HepG2 (cell line): Measurements from ENCODE around the gene LDAH. TPM values are rescaled to one million over a fixed set of nuclear protein-coding genes. Genes with fewer than 3 reads are reported as not detected.

Source experiments
- ASH2L ChIP-seq: fragments of 300-600, 200-600 bp; sonication (generic); IDR thresholded peaks from 2 replicates; pipeline ENCODE4 v1.7.0; 2017; ENCODE audit warnings: low read depth, mild to moderate bottlenecking, moderate library complexity, mixed read lengths, low read length; ENCODE audit not compliant: insufficient read length
- ESRRA ChIP-seq: sonication (generic); formaldehyde crosslinking; IDR thresholded peaks from 2 replicates; pipeline ENCODE4 v1.5.1; 2020; ENCODE audit warnings: mild to moderate bottlenecking, low read depth, missing genetic modification reagents
- GZF1 ChIP-seq: sonication (generic); formaldehyde crosslinking; IDR thresholded peaks from 2 replicates; pipeline ENCODE4 v1.5.1; 2020; ENCODE audit warnings: mild to moderate bottlenecking, missing genetic modification reagents
- HDAC2 ChIP-seq: sonication (generic); formaldehyde crosslinking; IDR thresholded peaks from 2 replicates; pipeline ENCODE4 v1.4.0; 2020; ENCODE audit warnings: missing genetic modification reagents
- KDM3A ChIP-seq: IDR thresholded peaks from 2 replicates; pipeline ENCODE4 v1.6.1; 2018; ENCODE audit warnings: low read depth, missing compliant biosample characterization
- LCORL ChIP-seq, 2 experiments: fragments of 450-650 bp in 1 of 2; sonication (generic) in 1 of 2; formaldehyde crosslinking in 1 of 2; IDR thresholded peaks; 2 replicates each; pipeline versions ENCODE4 v1.5.0 to v1.6.1; 2017 to 2020; ENCODE audit warnings: antibody characterized with exemption in 1 of 2, missing genetic modification reagents in 1 of 2
- MAZ ChIP-seq, 2 experiments: sonication (generic) in 1 of 2; formaldehyde crosslinking in 1 of 2; IDR thresholded peaks; 2 replicates each; pipeline versions ENCODE4 v1.5.0 to v1.6.1; 2012 to 2020; ENCODE audit warnings: low read depth in 2 of 2, mild to moderate bottlenecking in 2 of 2, borderline replicate concordance in 1 of 2, improper control_type of control experiment in 1 of 2, low read length in 1 of 2, missing genetic modification reagents in 1 of 2, moderate library complexity in 1 of 2
- SOX5 ChIP-seq: IDR thresholded peaks from 2 replicates; pipeline ENCODE4 v1.6.1; 2016; ENCODE audit warnings: borderline replicate concordance
- ZBTB42 ChIP-seq: sonication (generic); formaldehyde crosslinking; IDR thresholded peaks from 2 replicates; pipeline ENCODE4 v1.5.0; 2020; ENCODE audit warnings: mild to moderate bottlenecking, missing genetic modification reagents
- ZFP37 ChIP-seq: sonication (generic); formaldehyde crosslinking; IDR thresholded peaks from 2 replicates; pipeline ENCODE4 v1.4.0; 2020; ENCODE audit warnings: missing genetic modification reagents, borderline replicate concordance
- ZNF12 ChIP-seq: sonication (generic); formaldehyde crosslinking; IDR thresholded peaks from 2 replicates; pipeline ENCODE4 v1.5.0; 2020; ENCODE audit warnings: missing genetic modification reagents
- ZNF207 ChIP-seq: fragments of 450-650 bp; IDR thresholded peaks from 2 replicates; pipeline ENCODE4 v1.6.1; 2016; ENCODE audit warnings: antibody characterized with exemption, borderline replicate concordance
- ZNF7 ChIP-seq: IDR thresholded peaks from 2 replicates; pipeline ENCODE4 v1.6.1; 2016; ENCODE audit warnings: missing biosample characterization, missing genetic modification reagents
- ZNF776 ChIP-seq: sonication (generic); formaldehyde crosslinking; IDR thresholded peaks from 2 replicates; pipeline ENCODE4 v1.4.0; 2020; ENCODE audit warnings: mild to moderate bottlenecking, missing genetic modification reagents
- ZSCAN9 ChIP-seq: IDR thresholded peaks from 2 replicates; pipeline ENCODE4 v1.6.1; 2016; ENCODE audit warnings: borderline replicate concordance
- polyA plus RNA-seq, 8 experiments: library from polyadenylated mRNA; depleted of rRNA in 3 of 8; stranded (reverse) in 7 of 8; unstranded in 1 of 8; fragments of >200 nt; fragmentation: Illumina TruSeq in 4 of 8; extraction: Trizol in 4 of 8; gene quantifications; 2 replicates each; pipeline versions ENCODE4 v1.2.1 to v1.2.3, GENCODE V29; 2011 to 2016; ENCODE audit warnings: low read depth in 4 of 8, missing spikeins in 1 of 8, mixed read lengths in 1 of 8; ENCODE audit not compliant: insufficient read depth in 1 of 8
- total RNA-seq, 5 experiments: library from RNA; depleted of rRNA; stranded (reverse); fragments of >200 nt; fragmentation: Illumina TruSeq; extraction: Trizol; gene quantifications; 2 replicates each; pipeline ENCODE4 v1.2.3, GENCODE V29; 2016; ENCODE audit warnings: low read depth in 1 of 5
- TF ChIP-seq, protein P1 (sequence below): sonication (generic); formaldehyde crosslinking; conservative IDR thresholded peaks from 2 replicates; pipeline ENCODE4 v1.4.0; 2020; ENCODE audit warnings: mild to moderate bottlenecking, missing genetic modification reagents, moderate library complexity
- TF ChIP-seq, protein P2 (sequence below): sonication (generic); IDR thresholded peaks from 2 replicates; pipeline ENCODE4 v1.6.1; 2016; ENCODE audit warnings: low read depth, borderline replicate concordance
- TF ChIP-seq, protein P3 (sequence below): sonication (generic); formaldehyde crosslinking; conservative IDR thresholded peaks from 2 replicates; pipeline ENCODE4 v1.8.0; 2022; ENCODE audit warnings: missing genetic modification reagents
- TF ChIP-seq, protein P4 (sequence below): sonication (generic); formaldehyde crosslinking; IDR thresholded peaks from 2 replicates; pipeline ENCODE4 v1.4.0; 2020; ENCODE audit warnings: low read depth, mild to moderate bottlenecking, missing genetic modification reagents

The LDAH gene
- total and polyA plus RNA-seq, 2 of the 13 experiments (the other 11 are each of a cell fraction or from before 2014, with no cell fraction given): 28.8 to 46.2 TPM

DNA sequence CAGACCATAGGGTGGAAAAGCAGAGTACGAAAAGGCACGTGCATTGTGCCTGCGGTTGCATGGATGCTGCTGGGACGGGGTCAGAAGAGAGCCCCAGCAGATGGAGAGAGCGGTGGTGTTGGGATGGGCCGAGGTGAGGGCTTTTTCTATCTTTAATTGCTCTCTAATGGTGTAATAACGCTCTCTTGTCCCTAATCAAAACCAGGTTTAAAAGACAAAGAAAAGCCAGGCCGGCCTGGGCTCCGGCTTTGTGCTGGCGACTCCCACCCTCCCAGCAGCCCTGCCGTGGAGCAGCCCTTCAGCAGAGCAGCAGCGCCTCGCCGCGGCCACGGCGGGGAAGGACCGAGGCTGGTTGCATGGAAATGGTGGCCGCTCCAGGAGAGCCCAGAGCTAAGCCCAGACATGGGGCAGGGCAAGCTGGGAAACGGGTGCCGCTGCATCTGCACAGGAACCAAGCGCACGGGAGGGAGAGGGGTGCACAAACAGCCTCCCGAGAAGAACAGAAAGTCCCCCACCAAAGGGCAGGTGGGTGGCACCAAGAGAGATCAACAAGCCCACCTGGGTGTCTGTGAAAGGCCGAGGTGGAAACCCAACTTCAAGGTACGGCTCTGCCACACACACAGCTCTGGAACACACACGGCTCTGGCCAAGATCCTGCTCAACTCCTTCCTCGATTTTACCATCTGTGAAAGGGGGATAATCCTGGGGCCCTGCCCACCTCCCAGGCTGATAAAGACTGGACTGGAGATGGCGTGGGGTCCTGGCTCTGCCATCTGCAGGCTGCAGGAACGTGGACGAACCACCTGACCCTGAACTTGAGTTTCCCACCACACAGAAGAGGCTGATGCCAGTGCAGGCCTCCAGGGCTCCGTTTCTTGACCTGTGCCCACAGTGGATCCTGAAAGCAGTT lies 187.0 kb downstream of the LDAH start (continued):
- TF ChIP-seq ZNF12: peak; percentile 50; the same call in 1 of the 2 replicates
- TF ChIP-seq ZNF207: no peak
- peak; percentile 97 for TF ChIP-seq KDM3A
- TF ChIP-seq ZNF776 (CRISPR knock-in tag): peak; percentile 59; the same call in 1 of the 2 replicates
- TF ChIP-seq, protein P1, sequence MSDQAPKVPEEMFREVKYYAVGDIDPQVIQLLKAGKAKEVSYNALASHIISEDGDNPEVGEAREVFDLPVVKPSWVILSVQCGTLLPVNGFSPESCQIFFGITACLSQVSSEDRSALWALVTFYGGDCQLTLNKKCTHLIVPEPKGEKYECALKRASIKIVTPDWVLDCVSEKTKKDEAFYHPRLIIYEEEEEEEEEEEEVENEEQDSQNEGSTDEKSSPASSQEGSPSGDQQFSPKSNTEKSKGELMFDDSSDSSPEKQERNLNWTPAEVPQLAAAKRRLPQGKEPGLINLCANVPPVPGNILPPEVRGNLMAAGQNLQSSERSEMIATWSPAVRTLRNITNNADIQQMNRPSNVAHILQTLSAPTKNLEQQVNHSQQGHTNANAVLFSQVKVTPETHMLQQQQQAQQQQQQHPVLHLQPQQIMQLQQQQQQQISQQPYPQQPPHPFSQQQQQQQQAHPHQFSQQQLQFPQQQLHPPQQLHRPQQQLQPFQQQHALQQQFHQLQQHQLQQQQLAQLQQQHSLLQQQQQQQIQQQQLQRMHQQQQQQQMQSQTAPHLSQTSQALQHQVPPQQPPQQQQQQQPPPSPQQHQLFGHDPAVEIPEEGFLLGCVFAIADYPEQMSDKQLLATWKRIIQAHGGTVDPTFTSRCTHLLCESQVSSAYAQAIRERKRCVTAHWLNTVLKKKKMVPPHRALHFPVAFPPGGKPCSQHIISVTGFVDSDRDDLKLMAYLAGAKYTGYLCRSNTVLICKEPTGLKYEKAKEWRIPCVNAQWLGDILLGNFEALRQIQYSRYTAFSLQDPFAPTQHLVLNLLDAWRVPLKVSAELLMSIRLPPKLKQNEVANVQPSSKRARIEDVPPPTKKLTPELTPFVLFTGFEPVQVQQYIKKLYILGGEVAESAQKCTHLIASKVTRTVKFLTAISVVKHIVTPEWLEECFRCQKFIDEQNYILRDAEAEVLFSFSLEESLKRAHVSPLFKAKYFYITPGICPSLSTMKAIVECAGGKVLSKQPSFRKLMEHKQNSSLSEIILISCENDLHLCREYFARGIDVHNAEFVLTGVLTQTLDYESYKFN (CRISPR knock-in tag): peak; percentile 51; the same call in 1 of the 2 replicates
- peak; percentile 32 for TF ChIP-seq ASH2L
- peak; percentile 81; the same call in 1 of the 2 replicates for TF ChIP-seq ESRRA (CRISPR knock-in tag)
- TF ChIP-seq ZBTB42 (CRISPR knock-in tag): no peak
- TF ChIP-seq SOX5 (CRISPR knock-in tag): peak; percentile 69
- peak; percentile 87 for TF ChIP-seq ZSCAN9 (CRISPR knock-in tag)
- TF ChIP-seq ZFP37 (CRISPR knock-in tag): no peak
- TF ChIP-seq, protein P2, sequence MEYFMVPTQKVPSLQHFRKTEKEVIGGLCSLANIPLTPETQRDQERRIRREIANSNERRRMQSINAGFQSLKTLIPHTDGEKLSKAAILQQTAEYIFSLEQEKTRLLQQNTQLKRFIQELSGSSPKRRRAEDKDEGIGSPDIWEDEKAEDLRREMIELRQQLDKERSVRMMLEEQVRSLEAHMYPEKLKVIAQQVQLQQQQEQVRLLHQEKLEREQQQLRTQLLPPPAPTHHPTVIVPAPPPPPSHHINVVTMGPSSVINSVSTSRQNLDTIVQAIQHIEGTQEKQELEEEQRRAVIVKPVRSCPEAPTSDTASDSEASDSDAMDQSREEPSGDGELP: no peak
- TF ChIP-seq, protein P3, sequence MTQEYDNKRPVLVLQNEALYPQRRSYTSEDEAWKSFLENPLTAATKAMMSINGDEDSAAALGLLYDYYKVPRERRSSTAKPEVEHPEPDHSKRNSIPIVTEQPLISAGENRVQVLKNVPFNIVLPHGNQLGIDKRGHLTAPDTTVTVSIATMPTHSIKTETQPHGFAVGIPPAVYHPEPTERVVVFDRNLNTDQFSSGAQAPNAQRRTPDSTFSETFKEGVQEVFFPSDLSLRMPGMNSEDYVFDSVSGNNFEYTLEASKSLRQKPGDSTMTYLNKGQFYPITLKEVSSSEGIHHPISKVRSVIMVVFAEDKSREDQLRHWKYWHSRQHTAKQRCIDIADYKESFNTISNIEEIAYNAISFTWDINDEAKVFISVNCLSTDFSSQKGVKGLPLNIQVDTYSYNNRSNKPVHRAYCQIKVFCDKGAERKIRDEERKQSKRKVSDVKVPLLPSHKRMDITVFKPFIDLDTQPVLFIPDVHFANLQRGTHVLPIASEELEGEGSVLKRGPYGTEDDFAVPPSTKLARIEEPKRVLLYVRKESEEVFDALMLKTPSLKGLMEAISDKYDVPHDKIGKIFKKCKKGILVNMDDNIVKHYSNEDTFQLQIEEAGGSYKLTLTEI (CRISPR knock-in tag): no peak
- peak; percentile 94 for TF ChIP-seq MAZ (IDR thresholded peaks at IDR 0.05; ENCODE audit: borderline replicate concordance, low read depth, low read length)
- TF ChIP-seq MAZ (CRISPR knock-in tag; IDR thresholded peaks at IDR 0.05; ENCODE audit: low read depth): peak; percentile 88
- TF ChIP-seq, protein P4, sequence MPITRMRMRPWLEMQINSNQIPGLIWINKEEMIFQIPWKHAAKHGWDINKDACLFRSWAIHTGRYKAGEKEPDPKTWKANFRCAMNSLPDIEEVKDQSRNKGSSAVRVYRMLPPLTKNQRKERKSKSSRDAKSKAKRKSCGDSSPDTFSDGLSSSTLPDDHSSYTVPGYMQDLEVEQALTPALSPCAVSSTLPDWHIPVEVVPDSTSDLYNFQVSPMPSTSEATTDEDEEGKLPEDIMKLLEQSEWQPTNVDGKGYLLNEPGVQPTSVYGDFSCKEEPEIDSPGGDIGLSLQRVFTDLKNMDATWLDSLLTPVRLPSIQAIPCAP (CRISPR knock-in tag): no peak
- TF ChIP-seq GZF1: no peak
- peak; percentile 36 for TF ChIP-seq HDAC2 (CRISPR knock-in tag)
- no peak for TF ChIP-seq ZNF7
- no peak for TF ChIP-seq LCORL (IDR thresholded peaks at IDR 0.05)
- TF ChIP-seq LCORL (CRISPR knock-in tag; IDR thresholded peaks at IDR 0.05): peak; percentile 84
